Pancreas (tissue), 10 donors: ENCODE data around the gene GFRA1. TPM values are rescaled to one million over a fixed set of nuclear protein-coding genes. Genes with fewer than 3 reads are reported as not detected.

ENCODE experiments used
- ATAC-seq, 4 donors: fragments of 200-7000 bp; cut with Tn5 transposase; one replicate each; pipeline versions ENCODE4 v1.8.0 to v1.9.1; 2020; ENCODE audit warnings: mild to moderate bottlenecking in 4 of 4, moderate library complexity in 4 of 4
- DNase-seq, 6 donors: peaks; one replicate each; pipeline ENCODE4 v3.0.0-alpha.2; 2020
- FAIRE-seq: peaks from 2 replicates; lab custom pipeline; 2012; peaks lifted over from hg19 to GRCh38; lab: Jason Lieb, UNC
- H3K27ac ChIP-seq, 4 donors: fragments of 200-600 bp; sonication (generic); 1 replicate in 3 of 4; 2 replicates in 1 of 4; pipeline versions ENCODE4 v1.5.0 to v1.8.0; 2020
- H3K27me3 ChIP-seq, 4 donors: fragments of 200-600 bp; one replicate each; pipeline ENCODE4 v1.8.0; 2021
- H3K36me3 ChIP-seq, 3 donors: fragments of 200-600 bp; sonication (generic) in 1 of 3; one replicate each; pipeline versions ENCODE4 v1.5.0 to v1.8.0; 2020 to 2021
- H3K4me1 ChIP-seq, 3 donors: fragments of 200-600 bp; one replicate each; pipeline ENCODE4 v1.8.0; 2021
- H3K4me3 ChIP-seq, 4 donors: fragments of 200-600 bp; sonication (generic) in 2 of 4; one replicate each; pipeline versions ENCODE4 v1.5.0 to v1.8.0; 2020 to 2021
- H3K9me3 ChIP-seq, 4 donors: fragments of 200-600 bp; one replicate each; pipeline ENCODE4 v1.8.0; 2021
- whole genome bisulfite sequencing, 2 donors: extraction: QIAGEN DNeasy Blood & Tissue Kit; methylation state at CpG; one replicate each; pipeline ENCODE4 v1.1.7; 2013; 5-methylcytosine and 5-hydroxymethylcytosine counted together
- intact Hi-C, 3 donors: fragments of 100-400 bp; cut with DNase I; formaldehyde crosslinking; loops; one replicate each; pipeline versions ENCODE4 v1.11.1 to v1.14.2; 2022
- polyA plus RNA-seq, 2 donors: library from polyadenylated mRNA; stranded (reverse); fragments of 200-250 nt; gene quantifications; one replicate each; pipeline ENCODE4 v1.2.3, GENCODE V29; 2013
- total RNA-seq, 6 donors: library from RNA; stranded (reverse); fragmentation: NEBNext Ultra II Directional in 4 of 6; extraction: Animal tissue kit (Norgen Biotek cat#: 25700) in 4 of 6; gene quantifications; one replicate each; pipeline versions ENCODE4 v1.2.1 to v1.2.4, GENCODE V29; 2021 to 2023
- TF ChIP-seq, protein P1 (sequence below), 4 donors: fragments of 200-600 bp; sonication (generic) in 3 of 4; IDR thresholded peaks; one replicate each; pipeline versions ENCODE4 v1.5.0 to v1.8.0; 2021; ENCODE audit warnings: antibody characterized with exemption in 4 of 4
- donor health status: healthy with polysubstance abuse.
- donor health status: DM: no; HTN: no; CAD: no; lungs with moderate emphysema.
- donor health status: DM: no; HTN: no; CAD: no.
- donor health status: control.
- donor health status: control.
- donor health status: Bipolar disorder and iron deficiency.
- donor health status: DM: yes; HTN: yes; CAD: no.
- donor health status: DM: no; HTN: no; CAD: no.
- donor health status: DM: no; HTN: no; CAD: no.
- donor health status: DM: yes; HTN: yes; CAD: no.

GFRA1 gene
- total and polyA plus RNA-seq, 8 donors, result 0.61 to 4.4 (median 1.3) TPM

DNA sequence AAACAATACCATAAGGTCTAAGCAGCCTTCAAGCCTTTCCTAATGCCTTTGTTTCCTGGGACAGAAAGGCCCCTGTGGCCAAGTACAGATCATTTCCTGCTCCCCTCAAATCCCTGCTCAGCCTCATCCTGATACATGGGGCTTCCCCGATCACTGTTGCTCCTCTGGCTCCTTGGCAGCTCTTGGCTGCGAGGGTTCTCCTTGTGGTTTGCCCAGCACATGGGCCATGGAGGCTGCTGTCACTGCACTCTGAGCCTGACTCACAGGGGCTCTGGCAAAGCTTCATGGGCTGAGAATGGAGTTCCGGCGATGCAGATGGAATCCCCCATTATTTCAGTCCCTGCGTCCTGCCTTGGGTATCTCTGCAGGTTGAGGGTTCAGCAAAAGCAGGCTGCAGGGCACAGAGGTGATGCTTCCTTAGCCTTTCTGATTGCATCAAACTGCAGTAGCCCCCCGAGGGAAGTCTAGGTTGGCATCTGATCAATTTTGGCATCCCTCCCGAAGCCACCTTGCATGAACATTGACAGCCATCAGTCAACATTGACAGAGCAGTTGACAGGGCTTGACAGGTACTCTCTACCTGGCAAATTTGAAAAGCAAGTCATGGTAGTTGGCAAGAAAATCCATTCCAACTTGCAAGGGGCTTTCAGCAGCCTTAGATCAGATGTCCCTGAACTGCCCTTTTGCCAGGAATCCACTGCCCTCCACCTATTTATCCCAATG lies 168.6 kb downstream of the GFRA1 start:
- no peak for DNase-seq
- Histone ChIP-seq H3K36me3 (no peaks in the 10 kb centered on the region), H3K4me1 (peaks cover 0 to 12% (median 0%) of the 10 kb centered on the region in 3 donors), H3K27me3 (no peaks in the 10 kb centered on the region), H3K27ac (no peak overlapping the region), H3K9me3 (no peaks in the 10 kb centered on the region), H3K4me3 (no peak overlapping the region)
- intact Hi-C loops, result no loop called here
- no peak for ATAC-seq
- FAIRE-seq, result no peak
- WGBS, 2 donors, result 82 to 87% methylated on average over 7 of the region's 7 CpGs
- TF ChIP-seq, protein P1, sequence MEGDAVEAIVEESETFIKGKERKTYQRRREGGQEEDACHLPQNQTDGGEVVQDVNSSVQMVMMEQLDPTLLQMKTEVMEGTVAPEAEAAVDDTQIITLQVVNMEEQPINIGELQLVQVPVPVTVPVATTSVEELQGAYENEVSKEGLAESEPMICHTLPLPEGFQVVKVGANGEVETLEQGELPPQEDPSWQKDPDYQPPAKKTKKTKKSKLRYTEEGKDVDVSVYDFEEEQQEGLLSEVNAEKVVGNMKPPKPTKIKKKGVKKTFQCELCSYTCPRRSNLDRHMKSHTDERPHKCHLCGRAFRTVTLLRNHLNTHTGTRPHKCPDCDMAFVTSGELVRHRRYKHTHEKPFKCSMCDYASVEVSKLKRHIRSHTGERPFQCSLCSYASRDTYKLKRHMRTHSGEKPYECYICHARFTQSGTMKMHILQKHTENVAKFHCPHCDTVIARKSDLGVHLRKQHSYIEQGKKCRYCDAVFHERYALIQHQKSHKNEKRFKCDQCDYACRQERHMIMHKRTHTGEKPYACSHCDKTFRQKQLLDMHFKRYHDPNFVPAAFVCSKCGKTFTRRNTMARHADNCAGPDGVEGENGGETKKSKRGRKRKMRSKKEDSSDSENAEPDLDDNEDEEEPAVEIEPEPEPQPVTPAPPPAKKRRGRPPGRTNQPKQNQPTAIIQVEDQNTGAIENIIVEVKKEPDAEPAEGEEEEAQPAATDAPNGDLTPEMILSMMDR (IDR thresholded peaks at IDR 0.05), result no peak

DNA sequence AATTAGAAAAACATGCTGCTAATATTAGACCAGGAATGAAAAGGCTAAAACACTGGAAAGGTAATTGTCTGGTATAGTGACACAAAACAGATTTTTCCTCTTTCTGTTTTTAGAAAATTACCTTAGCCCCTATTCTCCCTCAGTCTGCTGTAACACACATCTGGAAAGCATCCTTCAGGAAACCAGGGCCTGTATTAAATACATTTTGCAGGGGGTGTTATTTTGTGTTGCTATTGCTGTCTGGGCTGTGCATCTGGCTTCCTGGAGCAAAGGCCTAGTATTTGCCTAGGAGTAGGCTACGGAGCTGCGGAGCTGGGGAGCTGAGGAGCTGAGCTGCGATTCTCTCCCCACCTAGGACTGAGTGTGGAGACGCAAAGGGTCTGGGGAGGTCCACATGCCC lies 169.3 kb downstream of the GFRA1 start:
- TF ChIP-seq, protein P1 (IDR thresholded peaks at IDR 0.05), result no peak
- H3K27me3 ChIP-seq, result no peaks in the 10 kb centered on the region
- 92 to 94% methylated on average over 4 of the region's 4 CpGs for WGBS, 2 donors
- FAIRE-seq, result no peak
- no peak overlapping the region for H3K4me3 ChIP-seq
- ATAC-seq, result no peak
- intact Hi-C loops, result no loop called here
- H3K36me3 ChIP-seq, result no peaks in the 10 kb centered on the region
- no peak overlapping the region for H3K27ac ChIP-seq
- H3K4me1 ChIP-seq, result peaks cover 0 to 12% (median 0%) of the 10 kb centered on the region in 3 donors
- DNase-seq, result no peak
- H3K9me3 ChIP-seq, result no peaks in the 10 kb centered on the region

DNA sequence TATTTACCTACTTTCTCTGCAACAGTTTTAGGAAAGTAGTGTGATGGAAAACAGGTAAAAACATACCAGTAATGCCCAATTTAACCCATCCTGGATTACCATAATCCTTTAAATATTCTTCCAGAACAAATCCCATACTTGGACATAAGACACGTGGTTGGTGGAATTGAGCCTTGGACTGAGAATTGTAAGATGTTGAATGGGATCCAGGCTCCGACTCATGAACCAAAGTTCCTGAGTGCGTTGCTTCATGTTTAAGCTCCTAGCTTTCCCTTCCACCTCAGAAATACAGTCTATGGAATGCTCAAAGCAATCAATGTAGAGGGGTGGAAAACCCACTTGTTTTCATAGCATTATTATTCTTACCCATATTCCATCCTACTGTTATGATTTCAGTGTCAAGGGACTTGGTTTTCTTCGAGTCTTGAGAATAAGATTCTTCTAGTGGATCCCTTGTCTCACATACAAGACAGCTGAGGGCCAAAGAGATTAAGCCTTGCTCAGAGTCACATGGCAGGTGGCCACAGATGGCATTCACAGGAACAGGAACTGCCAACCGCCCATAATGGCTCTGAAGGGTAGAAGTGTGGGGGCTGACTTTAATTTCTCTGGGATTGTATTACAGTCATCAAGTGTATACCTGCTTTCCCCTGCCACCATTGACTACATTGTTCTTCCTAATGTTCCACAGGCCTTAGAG lies 171.2 kb downstream of the GFRA1 start:
- Histone ChIP-seq H3K4me3 (no peak overlapping the region), H3K27me3 (no peaks in the 10 kb centered on the region), H3K9me3 (no peaks in the 10 kb centered on the region), H3K4me1 (no peaks in the 10 kb centered on the region), H3K27ac (no peak overlapping the region), H3K36me3 (no peaks in the 10 kb centered on the region)
- 71 to 80% methylated on average over 5 of the region's 5 CpGs for WGBS, 2 donors
- ATAC-seq (no peak), FAIRE-seq (no peak), DNase-seq (no peak)
- intact Hi-C loops, result no loop called here
- TF ChIP-seq, protein P1 (IDR thresholded peaks at IDR 0.05), result no peak

DNA sequence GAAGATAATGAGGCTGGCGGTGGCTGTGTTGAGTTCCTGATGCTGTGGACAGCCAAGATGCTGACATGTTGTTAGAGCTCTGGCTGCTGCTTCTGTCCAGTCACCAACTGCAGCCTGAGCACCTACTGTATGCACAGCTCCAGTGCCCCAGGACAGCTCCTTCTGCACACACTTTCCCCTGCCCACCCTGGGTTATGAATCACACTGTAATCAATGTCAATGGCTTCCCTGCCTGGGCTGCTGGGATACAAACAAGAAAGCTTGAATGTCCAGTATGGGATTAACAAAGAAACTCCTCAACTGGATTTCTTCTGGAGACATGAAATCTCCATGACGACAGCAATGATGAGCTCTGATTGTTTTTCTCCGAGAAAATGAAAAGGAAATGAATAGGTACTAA lies 172.0 kb downstream of the GFRA1 start:
- Histone ChIP-seq H3K27me3 (no peaks in the 10 kb centered on the region), H3K36me3 (no peaks in the 10 kb centered on the region), H3K27ac (no peak overlapping the region), H3K9me3 (no peaks in the 10 kb centered on the region), H3K4me1 (no peaks in the 10 kb centered on the region), H3K4me3 (no peak overlapping the region)
- ATAC-seq (no peak), FAIRE-seq (no peak), DNase-seq (no peak)
- TF ChIP-seq, protein P1 (IDR thresholded peaks at IDR 0.05), result no peak
- 86 to 95% methylated on average over 3 of the region's 3 CpGs for WGBS, 2 donors
- intact Hi-C loops, result no loop called here

DNA sequence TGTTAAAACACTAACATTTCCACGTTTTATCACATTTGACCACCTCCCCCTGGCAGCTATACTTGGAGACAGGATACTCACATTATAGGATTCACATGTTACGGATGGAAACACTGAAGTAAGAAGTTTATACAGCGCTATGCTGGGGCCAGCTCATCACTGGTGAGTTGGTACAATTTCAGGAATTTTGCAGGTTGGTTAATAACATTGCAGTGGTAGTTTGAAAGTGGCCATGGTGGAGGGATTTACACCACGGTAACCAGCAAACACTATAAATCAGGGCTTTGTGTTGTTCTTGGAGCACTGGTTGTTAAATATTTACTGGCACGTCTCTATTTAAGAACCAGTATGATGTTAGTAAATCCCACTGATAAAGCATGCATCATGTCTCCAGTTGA lies 174.0 kb downstream of the GFRA1 start:
- FAIRE-seq (no peak), ATAC-seq (no peak), DNase-seq (no peak)
- Histone ChIP-seq H3K4me1 (no peaks in the 10 kb centered on the region), H3K4me3 (no peak overlapping the region), H3K9me3 (no peaks in the 10 kb centered on the region), H3K27me3 (no peaks in the 10 kb centered on the region), H3K36me3 (no peaks in the 10 kb centered on the region), H3K27ac (no peak overlapping the region)
- 52 to 58% methylated on average over 5 of the region's 5 CpGs for WGBS, 2 donors
- intact Hi-C loops, result no loop called here
- TF ChIP-seq, protein P1 (IDR thresholded peaks at IDR 0.05), result no peak
